Measurements from ENCODE around the gene TUBA8.
"Not testable (repeated sequence)": the region's sequence is repeated elsewhere in the genome, so short reads cannot be mapped to it uniquely, and the experiment has no call there.

Gene TUBA8

GRCh38 chr22:18121506-18121905, 10.9 kb downstream of the TUBA8 start:
- DNase-seq (ENCODE audit: low read depth), result no peak
- H3K4me3 ChIP-seq (ENCODE audit: low read depth, low read length), result no peak overlapping the region
- no peak for TF ChIP-seq CTCF (conservative IDR thresholded peaks at IDR 0.05; ENCODE audit: low read depth, low read length)

GRCh38 chr22:18121954-18122554, 11.4 kb downstream of the TUBA8 start:
- no peak for DNase-seq (ENCODE audit: low read depth)
- H3K4me3 ChIP-seq (ENCODE audit: low read depth, low read length), result no peak overlapping the region
- no peak for TF ChIP-seq CTCF (conservative IDR thresholded peaks at IDR 0.05; ENCODE audit: low read depth, low read length)

- not testable (repeated sequence) for DNase-seq (ENCODE audit: low read depth); H3K4me3 ChIP-seq (ENCODE audit: low read depth, low read length)
These were observed 12.9 kb downstream of the TUBA8 start for GRCh38 chr22:18123476-18124025.

GRCh38 chr22:18126606-18127005, 16.0 kb downstream of the TUBA8 start:
- H3K4me3 ChIP-seq (ENCODE audit: low read depth, low read length), result no peak overlapping the region
- no peak for TF ChIP-seq CTCF (conservative IDR thresholded peaks at IDR 0.05; ENCODE audit: low read depth, low read length)
- DNase-seq (ENCODE audit: low read depth), result no peak

GRCh38 chr22:18130018-18130417, 19.4 kb downstream of the TUBA8 start:
- no peak for TF ChIP-seq CTCF (conservative IDR thresholded peaks at IDR 0.05; ENCODE audit: low read depth, low read length)
- no peak overlapping the region for H3K4me3 ChIP-seq (ENCODE audit: low read depth, low read length)
- DNase-seq (ENCODE audit: low read depth), result no peak

- no peak for TF ChIP-seq CTCF (conservative IDR thresholded peaks at IDR 0.05; ENCODE audit: low read depth, low read length)
- H3K4me3 ChIP-seq (ENCODE audit: low read depth, low read length), result no peak overlapping the region
- DNase-seq (ENCODE audit: low read depth), result no peak
These were observed 20.3 kb downstream of the TUBA8 start for GRCh38 chr22:18130699-18131429.

- peak; percentile 26 for DNase-seq (ENCODE audit: low read depth)
- no peak for TF ChIP-seq CTCF (conservative IDR thresholded peaks at IDR 0.05; ENCODE audit: low read depth, low read length)
These were observed 22.8 kb downstream of the TUBA8 start for GRCh38 chr22:18133452-18133851.

More at GRCh38 chr22:18133452-18133851, 22.8 kb downstream of the TUBA8 start:
- H3K4me3 ChIP-seq (ENCODE audit: low read depth, low read length), result no peak overlapping the region

Measured in choroid plexus epithelial cell (primary cell).